ENCODE results near the gene ADGRG4. TPM values are rescaled to one million over a fixed set of nuclear protein-coding genes. Genes with fewer than 3 reads are reported as not detected.
A peak's percentile ranks its signal among the peaks of the same experiment; 100 is the strongest.
"Not testable (repeated sequence)": the region's sequence is repeated elsewhere in the genome, so short reads cannot be mapped to it uniquely, and the experiment has no call there.

The ADGRG4 gene
- total RNA-seq, 2 experiments from 2014 or later, result not detected

- DNase-seq, result no peak
- Mint-ChIP-seq H3K36me3 (no peaks in the 10 kb centered on the region), H3K9me3 (no peaks in the 10 kb centered on the region), H3K27me3 (no peaks in the 10 kb centered on the region), H3K4me3 (no peak overlapping the region), H3K4me1 (peaks cover 6% of the 10 kb centered on the region), H3K27ac (no peak overlapping the region)
- POLR2A ChIA-PET, result no interaction called here
- peak; percentile 56 for ATAC-seq (ENCODE audit: low read depth)
Observed at GRCh38 chrX:136268051-136269048, 32.4 kb upstream of the ADGRG4 start.

- Mint-ChIP-seq H3K4me1 (peaks cover 6% of the 10 kb centered on the region), H3K27me3 (peaks cover 2% of the 10 kb centered on the region), H3K27ac (no peak overlapping the region), H3K36me3 (no peaks in the 10 kb centered on the region), H3K4me3 (no peak overlapping the region), H3K9me3 (no peaks in the 10 kb centered on the region)
- no peak for DNase-seq
- POLR2A ChIA-PET, result no interaction called here
- ATAC-seq (ENCODE audit: low read depth), result no peak
Observed at GRCh38 chrX:136269921-136270320, 30.8 kb upstream of the ADGRG4 start.

- DNase-seq (no peak), ATAC-seq (ENCODE audit: low read depth) (no peak)
- H3K4me1 Mint-ChIP-seq, result peaks cover 6% of the 10 kb centered on the region
- peaks cover 2% of the 10 kb centered on the region for H3K27me3 Mint-ChIP-seq
- H3K4me3 Mint-ChIP-seq, result no peak overlapping the region
- no peak overlapping the region for H3K27ac Mint-ChIP-seq
- no peaks in the 10 kb centered on the region for H3K9me3 Mint-ChIP-seq
- POLR2A ChIA-PET, result interaction anchor here (0.7 kb wide), 1 partner anchor 47 kb away, joined by 5 read pairs; no protein-coding TSS in a partner anchor
- H3K36me3 Mint-ChIP-seq, result no peaks in the 10 kb centered on the region
Observed at GRCh38 chrX:136271300-136271699, 29.5 kb upstream of the ADGRG4 start.

- POLR2A ChIA-PET, result no interaction called here
- no peak overlapping the region for H3K27ac Mint-ChIP-seq
- H3K36me3 Mint-ChIP-seq, result no peaks in the 10 kb centered on the region
- no peak for ATAC-seq (ENCODE audit: low read depth)
- H3K27me3 Mint-ChIP-seq, result peaks cover 2% of the 10 kb centered on the region
- H3K4me3 Mint-ChIP-seq, result no peak overlapping the region
- DNase-seq, result no peak
- H3K9me3 Mint-ChIP-seq, result no peaks in the 10 kb centered on the region
- H3K4me1 Mint-ChIP-seq, result peaks cover 6% of the 10 kb centered on the region
Observed at GRCh38 chrX:136272325-136272724, 28.4 kb upstream of the ADGRG4 start.

GRCh38 chrX:136273986-136274385, 26.8 kb upstream of the ADGRG4 start:
- Mint-ChIP-seq H3K27ac (no peak overlapping the region), H3K9me3 (no peaks in the 10 kb centered on the region), H3K27me3 (peaks cover 2% of the 10 kb centered on the region), H3K4me1 (peaks cover 6% of the 10 kb centered on the region), H3K36me3 (no peaks in the 10 kb centered on the region), H3K4me3 (no peak overlapping the region)
- no peak for DNase-seq
- no peak for ATAC-seq (ENCODE audit: low read depth)
- POLR2A ChIA-PET, result no interaction called here

GRCh38 chrX:136275553-136275952, 25.2 kb upstream of the ADGRG4 start:
- no peak for DNase-seq
- no peak for ATAC-seq (ENCODE audit: low read depth)
- POLR2A ChIA-PET, result no interaction called here
- Mint-ChIP-seq H3K9me3 (no peaks in the 10 kb centered on the region), H3K36me3 (no peaks in the 10 kb centered on the region), H3K27ac (no peak overlapping the region), H3K27me3 (peaks cover 2% of the 10 kb centered on the region), H3K4me1 (peaks cover 6% of the 10 kb centered on the region), H3K4me3 (no peak overlapping the region)

- H3K4me3 Mint-ChIP-seq; H3K36me3 Mint-ChIP-seq; H3K9me3 Mint-ChIP-seq; H3K27ac Mint-ChIP-seq; DNase-seq; H3K27me3 Mint-ChIP-seq; H3K4me1 Mint-ChIP-seq; ATAC-seq (ENCODE audit: low read depth); POLR2A ChIA-PET: not testable (repeated sequence)
Observed at GRCh38 chrX:136286375-136286774, 14.4 kb upstream of the ADGRG4 start.

- no peaks in the 10 kb centered on the region for H3K36me3 Mint-ChIP-seq
- H3K4me1 Mint-ChIP-seq, result no peaks in the 10 kb centered on the region
- POLR2A ChIA-PET, result no interaction called here
- no peaks in the 10 kb centered on the region for H3K9me3 Mint-ChIP-seq
- DNase-seq, result no peak
- no peak overlapping the region for H3K27ac Mint-ChIP-seq
- H3K4me3 Mint-ChIP-seq, result no peak overlapping the region
- no peaks in the 10 kb centered on the region for H3K27me3 Mint-ChIP-seq
- ATAC-seq (ENCODE audit: low read depth), result no peak
Observed at GRCh38 chrX:136291824-136292223, 8.9 kb upstream of the ADGRG4 start.

- H3K9me3 Mint-ChIP-seq, result no peaks in the 10 kb centered on the region
- H3K4me1 Mint-ChIP-seq, result no peaks in the 10 kb centered on the region
- no peaks in the 10 kb centered on the region for H3K36me3 Mint-ChIP-seq
- POLR2A ChIA-PET, result no interaction called here
- ATAC-seq (ENCODE audit: low read depth) (no peak), DNase-seq (no peak)
- no peaks in the 10 kb centered on the region for H3K27me3 Mint-ChIP-seq
- H3K4me3 Mint-ChIP-seq, result no peak overlapping the region
- H3K27ac Mint-ChIP-seq, result no peak overlapping the region
Observed at GRCh38 chrX:136292656-136293055, 8.1 kb upstream of the ADGRG4 start.

GRCh38 chrX:136295380-136295779, 5.4 kb upstream of the ADGRG4 start:
- H3K27ac Mint-ChIP-seq, result no peak overlapping the region
- POLR2A ChIA-PET, result no interaction called here
- H3K36me3 Mint-ChIP-seq, result no peaks in the 10 kb centered on the region
- ATAC-seq (ENCODE audit: low read depth), result no peak
- H3K27me3 Mint-ChIP-seq, result no peaks in the 10 kb centered on the region
- H3K9me3 Mint-ChIP-seq, result no peaks in the 10 kb centered on the region
- H3K4me3 Mint-ChIP-seq, result no peak overlapping the region
- DNase-seq, result no peak
- H3K4me1 Mint-ChIP-seq, result no peaks in the 10 kb centered on the region

- Mint-ChIP-seq H3K27ac (no peak overlapping the region), H3K4me3 (no peak overlapping the region), H3K9me3 (no peaks in the 10 kb centered on the region), H3K36me3 (no peaks in the 10 kb centered on the region), H3K27me3 (peaks cover 6% of the 10 kb centered on the region), H3K4me1 (no peaks in the 10 kb centered on the region)
- no peak for ATAC-seq (ENCODE audit: low read depth)
- POLR2A ChIA-PET, result no interaction called here
- DNase-seq, result no peak
Observed at GRCh38 chrX:136303041-136303440, 2.3 kb downstream of the ADGRG4 start.

- Mint-ChIP-seq H3K36me3 (no peaks in the 10 kb centered on the region), H3K4me3 (no peak overlapping the region), H3K27ac (no peak overlapping the region), H3K9me3 (no peaks in the 10 kb centered on the region), H3K4me1 (no peaks in the 10 kb centered on the region), H3K27me3 (peaks cover 8% of the 10 kb centered on the region)
- DNase-seq (no peak), ATAC-seq (ENCODE audit: low read depth) (no peak)
- POLR2A ChIA-PET, result no interaction called here
Observed at GRCh38 chrX:136304493-136304892, 3.7 kb downstream of the ADGRG4 start.

- no peak overlapping the region for H3K27ac Mint-ChIP-seq
- POLR2A ChIA-PET, result no interaction called here
- H3K4me1 Mint-ChIP-seq, result no peaks in the 10 kb centered on the region
- H3K27me3 Mint-ChIP-seq, result peaks cover 8% of the 10 kb centered on the region
- ATAC-seq (ENCODE audit: low read depth) (no peak), DNase-seq (no peak)
- no peaks in the 10 kb centered on the region for H3K9me3 Mint-ChIP-seq
- H3K36me3 Mint-ChIP-seq, result no peaks in the 10 kb centered on the region
- no peak overlapping the region for H3K4me3 Mint-ChIP-seq
Observed at GRCh38 chrX:136306182-136306581, 5.4 kb downstream of the ADGRG4 start.

- no peak for ATAC-seq (ENCODE audit: low read depth)
- H3K27me3 Mint-ChIP-seq, result peaks cover 8% of the 10 kb centered on the region
- no peak overlapping the region for H3K27ac Mint-ChIP-seq
- H3K36me3 Mint-ChIP-seq, result no peaks in the 10 kb centered on the region
- H3K4me1 Mint-ChIP-seq, result no peaks in the 10 kb centered on the region
- H3K9me3 Mint-ChIP-seq, result no peaks in the 10 kb centered on the region
- H3K4me3 Mint-ChIP-seq, result no peak overlapping the region
- DNase-seq, result no peak
- POLR2A ChIA-PET, result no interaction called here
Observed at GRCh38 chrX:136307471-136307870, 6.7 kb downstream of the ADGRG4 start.

Data from activated naive CD8-positive, alpha-beta T cell treated with anti-CD3 and anti-CD28 coated beads, Interleukin-2, amount 10 ng/mL, durations not matched to agents 7 days and 5 days (primary cell).